22Rv1 (cell line): ENCODE results near the gene FAM181A.

Experiments
- ZFX ChIP-seq: fragments of 450-650 bp; IDR thresholded peaks from 2 replicates; pipeline ENCODE4 v1.6.1; 2017; ENCODE audit warnings: antibody characterized with exemption, borderline replicate concordance
- TF ChIP-seq, protein P1 (sequence below): fragments of 450-650 bp; IDR thresholded peaks from 2 replicates; pipeline ENCODE4 v1.5.1; 2017; ENCODE audit warnings: mild to moderate bottlenecking

GRCh38 chr14:93976477-93977057 is 49.4 kb downstream of the FAM181A start, which contains the start of gene ASB2:
- TF ChIP-seq, protein P1, sequence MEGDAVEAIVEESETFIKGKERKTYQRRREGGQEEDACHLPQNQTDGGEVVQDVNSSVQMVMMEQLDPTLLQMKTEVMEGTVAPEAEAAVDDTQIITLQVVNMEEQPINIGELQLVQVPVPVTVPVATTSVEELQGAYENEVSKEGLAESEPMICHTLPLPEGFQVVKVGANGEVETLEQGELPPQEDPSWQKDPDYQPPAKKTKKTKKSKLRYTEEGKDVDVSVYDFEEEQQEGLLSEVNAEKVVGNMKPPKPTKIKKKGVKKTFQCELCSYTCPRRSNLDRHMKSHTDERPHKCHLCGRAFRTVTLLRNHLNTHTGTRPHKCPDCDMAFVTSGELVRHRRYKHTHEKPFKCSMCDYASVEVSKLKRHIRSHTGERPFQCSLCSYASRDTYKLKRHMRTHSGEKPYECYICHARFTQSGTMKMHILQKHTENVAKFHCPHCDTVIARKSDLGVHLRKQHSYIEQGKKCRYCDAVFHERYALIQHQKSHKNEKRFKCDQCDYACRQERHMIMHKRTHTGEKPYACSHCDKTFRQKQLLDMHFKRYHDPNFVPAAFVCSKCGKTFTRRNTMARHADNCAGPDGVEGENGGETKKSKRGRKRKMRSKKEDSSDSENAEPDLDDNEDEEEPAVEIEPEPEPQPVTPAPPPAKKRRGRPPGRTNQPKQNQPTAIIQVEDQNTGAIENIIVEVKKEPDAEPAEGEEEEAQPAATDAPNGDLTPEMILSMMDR, result no peak
- no peak for TF ChIP-seq ZFX
